NT2/D1 (cell line): ENCODE data around the gene CACNA2D1.

Experiments
- YY1 ChIP-seq: IDR thresholded peaks from 2 replicates; pipeline ENCODE4 v1.6.1; 2011; ENCODE audit not compliant: insufficient read length, insufficient read depth
- ZNF274 ChIP-seq: IDR thresholded peaks from 2 replicates; pipeline ENCODE4 v1.6.1; 2011; ENCODE audit warnings: mild to moderate bottlenecking, low read depth, low read length

- no peak for TF ChIP-seq YY1
- TF ChIP-seq ZNF274: no peak
These were observed 297.1 kb downstream of the CACNA2D1 start for GRCh38 chr7:82146491-82146890.
